GM21529 (cell line): ENCODE results near the gene RNGTT.
"Not testable (repeated sequence)": the region's sequence is repeated elsewhere in the genome, so short reads cannot be mapped to it uniquely, and the experiment has no call there.

Experiments
- ATAC-seq: cut with Tn5 transposase; IDR thresholded peaks from one replicate; pipeline ENCODE4 v1.9.1; 2021; ENCODE audit not compliant: unreplicated experiment

The RNGTT gene

GRCh38 chr6:88963139-88964090 lies at the start of gene RNGTT:
Gene RNGTT, minus strand, starts transcription at chr6:88963618. Its CDS starts 209 bp downstream, at chr6:88963409.
- peak; percentile 99 for ATAC-seq

DNA sequence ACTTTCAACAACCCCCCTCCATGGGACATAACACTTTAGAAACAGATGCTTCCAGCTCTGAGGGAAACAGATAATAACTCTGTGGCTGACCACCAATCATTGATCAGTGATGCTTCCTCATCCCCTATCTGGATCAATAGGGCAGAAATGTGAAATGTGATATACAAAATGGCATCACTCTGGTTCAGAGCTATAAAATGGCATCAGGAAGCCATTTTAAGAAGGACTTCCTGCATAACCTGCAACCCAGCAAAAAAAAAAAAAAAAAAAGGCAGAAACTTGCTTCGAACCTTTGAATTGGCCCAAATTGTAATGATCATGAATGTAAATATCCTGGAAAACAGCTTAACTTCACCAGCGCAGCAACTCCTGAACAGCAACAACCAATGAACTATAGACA lies 48.0 kb upstream of the RNGTT start:
- ATAC-seq: no peak

DNA sequence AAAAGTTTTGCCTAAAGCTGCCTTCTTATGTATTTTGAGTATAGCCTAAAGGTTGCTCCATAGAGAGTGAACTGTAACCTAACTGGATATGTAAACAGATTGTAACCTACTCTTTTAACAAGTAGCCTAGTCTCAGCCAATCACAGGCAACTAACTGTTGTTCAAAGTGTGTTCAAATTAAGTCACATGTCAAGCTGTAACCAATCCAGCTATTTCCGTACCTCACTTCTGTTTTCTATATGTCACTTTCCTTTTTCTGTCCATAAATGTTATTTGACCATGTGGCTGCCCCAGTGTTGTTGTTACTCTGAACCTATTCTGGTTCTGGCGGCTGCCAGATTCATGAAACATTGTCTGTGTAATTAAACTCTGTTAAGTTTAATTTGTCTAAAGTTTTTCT lies 47.4 kb upstream of the RNGTT start:
- ATAC-seq: no peak

GRCh38 chr6:89009624-89010059 lies 46.2 kb upstream of the RNGTT start:
- ATAC-seq: no peak

- ATAC-seq: no peak
Observed at GRCh38 chr6:89008815-89009374, 45.5 kb upstream of the RNGTT start.

DNA sequence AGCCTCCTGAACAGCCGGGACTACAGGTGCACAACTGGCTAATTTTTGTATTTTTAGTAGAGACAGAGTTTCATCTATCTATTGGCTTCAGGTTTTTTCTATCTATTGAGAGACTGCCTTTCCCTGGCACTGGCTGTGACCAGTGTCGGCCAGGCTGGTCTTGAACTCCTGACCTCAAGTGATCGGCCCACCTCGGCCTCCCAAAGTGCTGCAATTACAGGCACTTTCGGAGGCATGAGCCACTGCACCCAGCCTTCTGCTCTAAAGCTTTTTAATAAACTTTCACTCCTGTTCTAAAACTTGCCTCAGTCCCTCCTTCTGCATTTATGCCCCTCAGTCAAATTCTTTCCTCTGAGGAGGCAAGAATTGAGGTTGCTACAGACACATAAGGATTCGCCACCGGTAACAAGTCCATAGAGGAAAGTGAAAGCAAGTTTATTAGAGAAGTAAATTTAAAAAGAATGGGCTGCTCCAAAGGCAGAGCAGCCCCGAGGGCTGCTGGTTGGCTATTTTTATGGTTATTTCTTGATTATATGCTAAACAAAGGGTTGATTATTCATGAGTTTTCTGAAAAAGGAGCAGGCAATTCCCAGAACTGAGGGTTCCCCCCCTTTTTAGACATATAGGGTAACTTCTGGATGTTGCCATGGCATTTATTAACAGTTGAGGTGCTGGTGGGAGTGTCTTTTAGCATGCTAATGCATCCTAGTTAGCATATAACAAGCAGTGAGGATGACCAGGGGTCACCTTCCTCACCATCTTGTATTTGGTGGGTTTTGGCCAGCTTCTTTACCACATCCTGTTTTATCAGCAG lies 44.8 kb upstream of the RNGTT start:
- ATAC-seq: no peak

DNA sequence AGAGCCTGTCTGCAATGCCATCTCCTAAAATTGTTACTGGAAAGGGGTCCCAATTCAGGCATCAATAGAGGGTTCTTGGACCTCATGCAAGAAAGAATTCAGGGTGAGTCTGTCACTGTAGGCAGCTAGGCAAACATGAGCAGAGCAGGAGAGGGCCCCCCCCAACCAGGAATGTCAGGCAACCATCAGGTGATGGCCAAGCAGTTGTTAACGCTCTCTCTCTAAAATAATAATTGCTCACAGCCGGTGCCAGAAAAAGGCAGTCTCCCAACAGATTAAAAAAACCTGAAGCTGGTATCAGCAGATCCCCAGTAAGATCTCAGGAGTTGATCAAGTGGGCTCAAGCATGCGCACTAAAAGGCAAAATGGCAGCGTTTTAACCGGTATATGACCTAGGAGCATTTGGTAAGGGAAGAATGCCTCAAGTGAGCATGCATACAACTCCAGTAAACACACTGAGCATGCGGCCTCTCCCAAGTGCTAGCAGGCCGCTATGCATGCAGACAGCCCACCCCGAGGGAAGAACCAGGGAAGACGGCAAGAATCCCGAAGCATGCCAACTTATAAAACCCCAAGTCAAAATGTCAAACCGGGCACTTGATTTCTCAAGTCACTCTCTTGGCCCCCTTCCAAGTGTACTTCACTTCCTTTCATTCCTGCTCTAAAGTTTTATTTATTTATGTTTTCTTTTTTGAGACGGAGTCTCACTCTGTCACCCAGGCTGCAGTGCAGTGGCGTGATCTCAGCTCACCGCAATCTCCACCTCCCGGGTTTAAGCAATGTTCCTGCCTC lies 44.0 kb upstream of the RNGTT start:
- no peak for ATAC-seq

GRCh38 chr6:89002523-89002922 lies 39.1 kb upstream of the RNGTT start:
- no peak for ATAC-seq

DNA sequence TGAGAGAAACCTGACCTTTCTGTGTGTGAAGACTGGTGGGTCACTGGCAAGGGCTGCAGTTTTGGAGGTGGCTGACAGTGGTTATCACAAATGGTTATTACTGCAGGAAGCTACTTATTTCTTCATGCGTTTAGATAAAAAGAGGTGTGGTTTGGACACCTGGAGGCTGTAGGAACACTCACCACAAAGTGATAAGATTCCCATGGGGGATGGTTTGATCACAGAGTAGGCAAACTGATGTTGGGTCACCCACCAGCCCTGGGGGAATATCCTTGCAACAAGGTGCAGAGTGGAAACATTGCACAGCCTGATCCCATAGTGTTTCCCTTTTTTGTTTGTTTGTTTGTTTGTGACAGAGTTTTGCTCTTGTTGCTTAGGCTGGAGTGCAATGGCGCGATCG lies 33.9 kb upstream of the RNGTT start:
- ATAC-seq: no peak

GRCh38 chr6:88992741-88993552 lies 29.5 kb upstream of the RNGTT start:
- no peak for ATAC-seq

DNA sequence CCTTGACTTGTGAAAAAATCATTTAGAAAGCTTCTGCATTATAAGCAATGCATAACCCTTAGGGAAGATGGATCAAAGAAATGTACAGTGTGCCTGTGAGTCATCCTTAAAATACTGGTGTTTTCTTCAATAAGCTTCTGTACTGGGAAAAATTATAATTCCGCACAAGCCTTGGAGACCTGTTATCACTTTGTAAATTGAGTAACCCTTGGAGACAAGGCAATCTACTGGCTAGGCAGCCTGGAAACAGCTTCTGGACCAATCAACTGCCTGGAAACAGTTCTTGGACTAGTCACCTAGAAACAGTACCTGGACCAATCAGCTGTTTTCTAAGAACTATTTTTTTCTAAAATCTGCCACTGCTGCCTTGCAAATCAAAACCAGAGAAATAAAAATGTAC lies 25.8 kb upstream of the RNGTT start:
- ATAC-seq: no peak

DNA sequence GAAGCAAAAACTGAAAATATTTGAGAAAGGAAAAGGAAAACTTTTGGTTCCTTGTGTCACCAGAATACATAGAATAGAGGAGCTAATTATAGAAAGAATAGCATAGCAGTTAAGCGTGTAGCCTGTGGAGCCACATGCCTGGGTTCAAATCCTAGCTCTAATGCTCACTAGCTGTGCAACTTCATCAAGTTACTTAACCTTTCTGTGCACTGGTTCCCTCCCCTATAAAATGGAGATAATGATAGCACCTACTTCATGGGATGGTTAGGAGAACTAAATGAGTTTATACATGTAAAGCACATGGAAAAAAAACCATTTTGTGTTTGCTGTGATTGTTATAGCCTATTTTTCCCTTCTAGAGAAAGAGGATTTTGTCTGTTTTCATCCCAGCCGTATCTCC lies 24.5 kb upstream of the RNGTT start:
- no peak for ATAC-seq

GRCh38 chr6:88985901-88986300 lies 22.5 kb upstream of the RNGTT start:
- no peak for ATAC-seq

DNA sequence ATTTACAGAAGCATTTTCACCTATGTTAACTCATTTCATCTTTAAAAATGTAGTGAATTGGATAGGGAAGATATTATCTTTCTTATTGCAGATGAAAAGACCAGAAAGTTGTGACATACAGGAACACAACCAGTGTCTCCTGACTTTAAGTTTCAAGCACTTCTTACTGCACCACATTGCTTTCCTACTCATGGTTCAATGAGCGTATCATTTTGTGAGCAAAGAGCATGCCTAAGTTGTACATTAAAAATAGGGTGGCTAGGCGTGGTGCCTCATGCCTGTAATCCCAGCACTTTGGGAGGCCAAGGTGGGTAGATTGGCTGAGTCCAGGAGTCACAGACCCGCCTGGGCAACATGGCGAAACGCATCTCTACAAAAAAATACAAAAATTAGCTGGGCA lies 21.2 kb upstream of the RNGTT start:
- ATAC-seq: no peak

- ATAC-seq: no peak
Observed at GRCh38 chr6:88984152-88984551, 20.7 kb upstream of the RNGTT start.

DNA sequence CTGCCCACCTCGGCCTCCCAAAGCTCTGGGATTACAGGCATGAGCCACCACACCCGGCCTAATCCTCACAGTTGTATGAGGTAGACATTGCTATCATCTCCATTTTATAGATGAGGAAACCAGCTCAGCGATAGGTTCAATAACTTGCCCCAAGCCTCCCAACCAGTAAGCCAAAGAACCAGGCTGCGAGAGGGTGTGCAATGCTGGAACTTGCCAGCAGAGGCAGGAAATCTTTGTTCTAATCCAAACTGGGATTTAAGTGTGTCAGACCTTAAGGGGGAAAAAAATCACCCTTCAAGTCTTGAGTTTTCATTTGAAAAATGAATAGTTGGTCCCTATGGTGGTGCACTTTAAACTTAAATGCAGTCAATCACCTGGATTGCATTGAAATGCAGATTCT lies 20.1 kb upstream of the RNGTT start:
- ATAC-seq: no peak

GRCh38 chr6:88983129-88983528 lies 19.7 kb upstream of the RNGTT start:
- ATAC-seq: not testable (repeated sequence)

DNA sequence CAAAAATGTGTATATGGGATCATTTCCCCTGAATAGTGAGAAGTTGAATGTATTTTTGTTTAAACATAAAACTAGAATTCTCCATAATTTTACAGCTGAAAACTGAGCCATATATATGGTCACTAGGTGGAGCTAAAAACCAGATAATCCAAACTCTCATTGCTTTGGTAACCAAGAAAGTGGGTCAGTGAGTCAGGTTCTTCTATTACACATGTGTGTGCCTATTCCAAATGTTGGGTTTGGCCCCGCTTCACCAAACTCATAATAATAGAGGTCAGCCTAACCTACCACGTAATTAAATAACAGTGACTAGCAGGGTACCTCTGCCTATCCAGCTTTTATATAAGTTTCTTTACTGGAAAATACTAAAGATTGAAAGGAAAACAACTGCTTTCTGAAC lies 19.3 kb upstream of the RNGTT start:
- peak; percentile 71 for ATAC-seq

- no peak for ATAC-seq
Observed at GRCh38 chr6:88975369-88975768, 12.0 kb upstream of the RNGTT start.
